Dedifferentiated amniotic fluid mesenchymal stem cell (primary cell): ENCODE data around the gene WDR5B.
"Not testable (repeated sequence)": the region's sequence is repeated elsewhere in the genome, so short reads cannot be mapped to it uniquely, and the experiment has no call there.

Source experiments
- DNase-seq: peaks from one replicate; pipeline ENCODE4 v3.0.0-alpha.2; 2016; ENCODE audit errors: extremely low spot score

Gene WDR5B

DNA sequence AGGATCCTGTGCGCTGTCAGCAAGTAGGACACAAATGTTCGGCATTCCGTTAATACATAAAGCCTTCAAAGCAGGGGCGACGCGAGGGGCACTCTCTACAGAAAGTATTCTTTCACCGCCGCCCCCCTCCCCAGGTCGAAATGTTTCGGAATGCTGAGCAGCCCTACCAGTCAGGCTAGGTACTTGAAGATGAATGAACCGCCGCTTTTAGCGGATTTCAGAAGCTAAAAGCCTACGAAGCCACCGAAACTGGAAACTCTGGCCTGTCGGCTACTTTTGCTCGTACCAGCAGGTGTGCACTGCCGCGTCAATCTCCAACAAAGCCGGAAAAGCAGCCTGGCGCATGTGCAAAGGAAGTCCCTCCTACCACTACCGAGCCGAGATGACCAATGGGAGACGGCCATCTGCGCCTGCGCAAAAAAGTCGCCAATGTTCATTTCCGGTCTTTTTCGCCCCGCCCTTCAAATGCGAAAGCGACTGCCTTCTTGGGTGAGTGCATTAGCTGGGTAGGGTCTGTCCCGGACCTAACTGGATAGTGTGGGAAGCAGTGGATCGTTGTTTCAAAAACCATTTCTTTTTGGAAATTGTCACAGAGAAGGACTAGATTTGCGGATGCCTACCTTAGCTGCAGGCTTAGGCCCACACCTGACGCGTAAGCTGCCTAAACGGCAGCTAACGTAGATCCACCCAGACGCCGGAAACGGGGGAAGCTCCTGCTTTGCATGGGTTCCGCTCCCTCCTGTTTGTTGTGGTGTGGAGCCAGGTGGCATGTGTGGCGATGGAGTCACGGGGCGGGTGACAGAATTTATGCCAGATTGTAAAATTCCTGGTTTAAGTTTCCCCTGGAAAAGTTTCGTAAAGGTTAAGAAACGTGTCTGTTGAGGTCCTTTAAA lies at the start of gene WDR5B:
Gene WDR5B (minus strand): TSS at position 301 of the 893 bp plus-strand sequence. CDS start 534 bp downstream, outside the sequence.
- peak; percentile 98 for DNase-seq

DNA sequence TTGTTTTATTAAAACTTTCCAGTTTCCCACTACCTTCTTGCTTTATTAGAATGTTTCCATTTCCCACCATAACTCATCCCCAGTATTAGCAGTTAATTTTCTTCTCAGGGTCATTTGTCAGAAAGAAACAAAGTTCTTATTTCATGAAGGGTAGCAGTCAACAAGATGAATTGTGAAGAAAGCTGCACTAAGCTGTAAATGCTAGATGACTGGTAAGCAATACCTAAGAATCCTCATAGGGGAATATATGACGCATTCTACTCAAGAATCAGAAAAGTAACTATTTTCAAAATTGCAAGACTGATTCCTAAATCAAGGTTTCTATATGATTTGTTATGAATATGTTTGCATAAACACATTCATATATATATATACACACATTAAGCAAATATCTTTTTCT lies 48.8 kb upstream of the WDR5B start:
- DNase-seq: no peak

DNA sequence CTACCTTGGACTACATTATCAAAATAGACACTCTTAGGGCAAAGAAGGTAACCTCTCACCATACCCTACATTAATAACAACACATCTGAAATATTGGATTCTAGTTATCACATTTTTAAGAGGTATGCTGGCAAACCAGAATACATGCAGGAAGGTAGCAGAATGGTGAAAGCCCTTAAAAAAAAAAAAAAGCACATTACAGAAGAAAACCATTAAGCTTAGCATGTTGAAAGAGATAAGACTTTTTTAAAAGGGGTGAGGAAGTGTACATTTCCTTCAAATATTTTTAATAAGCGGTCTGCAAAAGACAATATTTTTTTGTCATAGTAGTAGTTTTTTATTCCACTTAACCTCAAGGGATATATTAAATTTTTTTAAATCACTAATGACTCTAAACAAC lies 46.5 kb upstream of the WDR5B start:
- DNase-seq: no peak

DNA sequence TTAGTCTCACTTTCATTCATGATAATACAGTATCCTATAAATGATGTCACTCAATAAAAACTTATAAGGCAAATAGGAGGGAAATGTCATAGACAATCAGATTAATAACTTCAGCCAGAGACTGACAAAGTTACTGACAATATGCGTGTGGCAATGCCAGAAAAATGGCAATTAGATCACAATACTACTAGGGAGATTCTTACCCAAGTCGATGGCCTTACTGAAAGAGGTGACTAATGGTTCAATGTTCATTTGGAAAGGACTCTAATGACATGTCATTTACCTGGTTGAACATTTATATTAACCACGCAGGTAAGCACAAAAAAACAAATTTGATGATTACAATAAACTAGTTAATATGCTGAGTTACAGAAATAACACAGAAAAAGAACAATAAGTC lies 45.9 kb upstream of the WDR5B start:
- DNase-seq: no peak

DNA sequence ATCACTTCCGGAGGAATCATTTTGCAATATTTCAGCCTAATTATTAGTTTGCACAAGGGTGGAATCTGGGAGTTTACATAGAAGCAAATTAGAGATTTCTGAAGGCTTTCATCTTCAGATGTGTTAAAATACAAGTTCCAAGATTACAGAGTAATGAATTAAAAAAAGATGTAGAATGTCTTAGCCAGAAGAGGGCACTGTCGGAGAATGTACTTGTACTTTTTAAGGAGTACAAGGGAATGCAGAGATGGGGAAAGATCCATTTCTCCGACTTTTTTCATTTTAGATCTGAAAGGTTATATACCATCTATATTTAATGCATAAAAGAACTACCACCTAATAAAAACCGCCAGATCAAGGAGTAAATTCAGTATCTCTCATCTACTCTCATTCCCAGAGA lies 43.1 kb upstream of the WDR5B start:
- DNase-seq: peak; percentile 51

DNA sequence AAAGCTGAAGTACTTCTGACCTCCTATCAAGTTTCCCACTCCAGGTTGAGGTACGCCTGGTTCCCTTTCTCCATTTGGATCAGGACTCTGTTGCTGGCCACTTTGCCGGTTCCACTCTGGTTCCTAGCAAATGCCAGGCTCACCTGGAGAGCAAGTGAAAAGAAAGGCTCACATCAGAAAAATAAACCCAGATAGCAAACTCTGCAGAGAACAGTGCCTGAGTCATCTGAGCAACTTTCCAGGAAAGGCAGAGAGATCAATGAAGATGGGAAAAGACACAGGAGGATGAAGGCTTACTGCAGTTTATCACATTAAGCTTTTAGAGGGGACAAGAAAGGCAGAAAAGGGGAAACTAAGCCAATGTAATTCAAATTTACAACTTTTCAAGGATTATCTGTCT lies 41.8 kb upstream of the WDR5B start:
- no peak for DNase-seq

DNA sequence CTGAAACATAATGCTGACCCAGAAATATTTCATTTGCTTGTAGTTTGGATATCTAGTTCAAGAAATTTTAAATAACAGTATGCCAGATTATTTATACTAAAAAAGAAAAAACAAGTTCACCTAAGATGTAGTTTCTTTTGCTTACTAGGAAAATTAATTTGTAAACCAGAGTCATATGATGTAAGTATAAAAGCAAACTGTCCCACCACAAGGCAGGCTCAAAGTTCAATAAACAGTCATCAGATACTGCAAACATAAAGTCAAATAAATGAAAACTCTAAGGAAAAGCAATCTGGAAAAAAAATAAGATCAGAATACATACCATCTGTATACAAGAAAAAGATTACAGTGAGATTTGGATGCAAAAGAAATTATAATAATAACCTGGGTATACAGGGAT lies 40.2 kb upstream of the WDR5B start:
- no peak for DNase-seq

DNA sequence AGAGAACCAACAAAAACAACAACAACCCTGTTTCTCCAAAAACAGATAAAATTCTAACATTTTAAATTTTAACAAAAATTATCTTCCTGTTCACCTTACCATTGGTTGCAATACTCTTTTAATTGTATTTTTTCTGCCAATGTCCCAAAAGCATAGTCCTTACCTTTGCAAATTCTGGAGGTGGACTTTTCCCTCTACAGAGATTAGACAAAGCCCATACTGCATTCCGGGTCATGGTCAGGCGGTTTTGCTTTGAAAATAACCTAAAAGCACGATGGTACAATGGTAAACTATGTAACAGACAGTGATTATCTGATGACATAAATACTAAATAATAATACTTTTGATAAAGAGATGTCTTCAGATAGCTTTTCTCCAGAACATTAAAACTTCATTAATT lies 35.5 kb upstream of the WDR5B start:
- DNase-seq: no peak

DNA sequence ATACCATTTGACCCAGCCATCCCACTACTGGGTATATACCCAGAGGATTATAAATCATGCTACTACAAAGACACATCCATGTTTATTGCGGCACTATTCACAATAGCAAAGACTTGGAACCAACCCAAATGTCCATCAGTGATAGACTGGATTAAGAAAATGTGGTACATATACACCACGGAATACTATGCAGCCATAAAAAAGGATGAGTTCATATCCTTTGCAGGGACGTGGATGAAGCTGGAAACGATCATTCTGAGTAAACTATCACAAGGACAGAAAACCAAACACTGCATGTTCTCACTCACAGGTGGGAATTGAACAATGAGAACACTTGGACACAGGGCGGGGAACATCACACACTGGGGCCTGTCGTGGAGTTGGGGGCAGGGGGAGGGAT lies 32.4 kb upstream of the WDR5B start:
- DNase-seq: not testable (repeated sequence)

DNA sequence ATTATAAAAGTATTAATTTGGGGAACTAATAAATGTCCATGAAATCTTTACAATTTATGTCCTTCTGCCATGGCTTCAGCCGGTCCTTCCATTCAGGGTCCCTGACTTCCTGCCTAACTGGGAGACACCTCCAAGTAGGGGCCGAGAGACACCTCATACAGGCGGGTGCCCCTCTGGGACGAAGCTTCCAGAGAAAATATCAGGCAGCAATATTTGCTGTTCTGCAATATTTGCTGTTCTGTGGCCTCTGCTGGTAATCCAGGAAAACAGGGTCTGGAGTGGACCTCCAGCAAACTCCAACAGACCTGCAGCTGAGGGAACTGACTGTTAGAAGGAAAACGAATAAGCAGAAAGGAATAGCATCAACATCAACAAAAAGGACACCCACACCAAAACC lies 28.6 kb upstream of the WDR5B start:
- DNase-seq: not testable (repeated sequence)

DNA sequence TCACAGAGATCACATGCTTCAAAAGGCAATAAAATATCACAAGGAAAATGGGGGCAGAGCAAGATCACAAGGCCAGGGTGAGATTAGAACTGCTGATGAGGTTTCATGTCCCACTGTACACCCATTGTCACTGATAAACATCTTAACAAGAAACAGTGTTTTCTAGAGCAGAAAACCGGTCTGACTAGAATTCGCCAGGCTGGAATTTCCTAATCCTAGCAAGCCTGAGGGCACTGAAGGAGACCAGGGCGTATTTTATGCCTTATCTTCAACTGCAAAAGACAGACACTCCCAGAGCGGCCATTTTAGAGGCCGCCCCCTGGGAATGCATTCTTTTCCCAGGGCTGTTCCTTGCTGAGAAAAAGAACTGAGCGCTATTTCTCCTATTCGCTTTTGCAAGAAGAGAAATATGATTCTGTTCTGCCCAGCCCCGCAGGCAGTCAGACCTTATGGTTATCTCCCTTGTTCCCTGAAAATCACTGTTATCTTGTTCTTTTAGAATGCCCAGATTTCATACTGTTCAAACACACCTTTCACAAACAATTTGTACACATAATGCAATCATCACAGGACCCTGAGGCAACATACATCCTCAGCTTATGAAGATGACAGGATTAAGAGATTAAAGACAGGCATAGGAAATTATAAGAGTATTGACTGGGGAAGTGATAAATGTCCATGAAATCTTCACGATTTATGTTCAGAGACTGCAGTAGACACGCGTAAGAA lies 28.1 kb upstream of the WDR5B start:
- not testable (repeated sequence) for DNase-seq

DNA sequence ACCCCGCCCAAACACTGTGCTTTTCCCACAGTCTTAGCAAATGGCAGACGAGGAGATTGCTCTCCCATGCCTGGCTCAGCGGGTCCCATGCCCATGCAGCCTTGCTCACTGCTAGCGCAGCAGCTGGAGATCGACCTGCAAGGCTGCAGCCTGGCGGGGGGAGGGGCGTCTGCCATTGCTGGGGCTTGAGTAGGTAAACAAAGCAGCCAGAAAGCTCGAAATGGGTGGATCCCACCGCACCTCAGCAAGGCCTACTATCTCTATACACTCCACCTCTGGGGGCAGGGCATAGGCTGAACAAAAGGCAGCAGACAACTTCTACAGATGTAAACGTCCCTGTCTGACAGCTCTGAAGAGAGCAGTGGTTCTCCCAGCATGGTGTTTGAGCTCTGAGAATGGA lies 27.2 kb upstream of the WDR5B start:
- DNase-seq: no peak

DNA sequence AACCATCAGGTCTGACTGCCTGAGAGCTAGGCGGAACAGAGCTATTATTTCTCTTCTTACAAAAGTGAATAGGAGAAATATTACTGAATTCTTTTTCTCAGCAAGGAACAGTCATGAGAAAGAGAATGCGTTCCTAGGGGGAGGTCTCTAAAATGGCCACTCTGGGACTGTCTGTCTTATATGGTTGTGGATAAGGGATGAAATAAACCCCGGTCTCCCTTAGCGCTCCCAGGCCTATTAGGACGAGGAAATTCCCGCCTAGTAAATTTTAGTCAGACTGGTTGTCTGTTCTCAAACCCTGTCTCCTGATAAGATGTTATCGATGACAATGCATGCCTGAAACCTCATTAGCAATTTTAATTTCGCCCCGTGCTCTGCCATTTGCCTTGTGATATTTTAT lies 20.1 kb upstream of the WDR5B start:
- no peak for DNase-seq

DNA sequence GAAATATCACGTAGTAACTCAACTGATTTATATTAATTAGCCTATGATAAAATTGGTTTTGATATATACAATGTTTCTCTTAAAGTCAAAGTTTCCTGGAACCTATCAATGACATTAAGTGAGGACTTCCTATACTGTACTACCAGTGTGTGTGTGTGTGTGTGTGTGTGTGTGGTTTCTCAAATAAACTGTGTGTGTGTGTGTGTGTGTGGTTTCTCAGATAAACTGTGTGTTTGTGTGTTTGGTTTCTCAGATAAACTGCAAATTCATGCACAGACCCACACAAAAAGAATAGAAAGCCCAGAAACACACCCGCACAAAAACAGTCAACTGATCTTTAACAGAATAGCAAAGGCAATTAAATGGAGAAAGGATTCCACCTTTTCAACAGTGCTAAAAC lies 14.5 kb upstream of the WDR5B start:
- no peak for DNase-seq

DNA sequence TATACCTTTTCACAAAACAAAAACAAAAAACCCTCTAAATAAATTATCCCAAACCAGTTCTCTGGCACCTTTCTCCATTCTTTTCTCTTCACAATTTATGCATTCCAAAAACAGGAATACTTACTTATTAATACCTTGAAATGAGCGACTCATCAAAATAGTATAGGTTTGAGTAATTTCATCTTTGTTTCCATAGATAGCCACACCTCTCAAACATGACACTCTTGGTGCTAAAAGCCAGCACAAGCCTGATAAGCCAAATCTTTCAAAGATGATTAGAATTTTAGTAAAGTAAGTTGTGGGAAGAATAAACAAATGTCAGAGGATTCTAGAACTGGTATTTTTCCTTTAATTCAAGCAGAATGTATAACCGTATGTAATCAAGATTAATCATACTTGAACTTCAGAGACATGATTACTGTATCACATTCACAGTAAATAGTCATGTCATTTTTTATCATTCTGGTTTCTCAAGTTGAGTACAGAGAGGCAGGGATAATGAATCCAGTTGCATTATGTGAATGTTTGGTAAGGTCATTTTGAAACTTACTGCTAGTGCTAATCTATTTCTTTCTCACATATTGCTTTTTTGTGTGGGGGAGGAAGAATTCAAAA lies 12.1 kb upstream of the WDR5B start:
- DNase-seq: no peak

DNA sequence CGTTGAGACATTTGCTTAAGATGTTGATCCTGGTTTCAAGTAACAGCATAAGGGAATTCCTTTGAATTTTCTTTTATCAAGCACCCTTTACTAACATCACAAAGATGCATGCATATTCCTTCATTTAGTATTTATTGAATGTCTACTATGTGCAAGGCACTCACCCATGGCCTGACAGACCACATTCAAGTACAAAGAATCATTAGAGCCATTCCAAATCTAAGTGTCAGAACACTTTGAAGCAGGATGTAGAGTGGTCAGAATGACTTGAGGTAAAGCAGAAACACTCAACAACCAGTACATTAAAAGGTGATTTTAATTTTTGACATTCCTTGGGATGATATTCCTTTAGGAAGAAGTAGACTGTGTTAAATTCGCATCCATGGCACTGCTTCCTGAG lies 6.0 kb upstream of the WDR5B start:
- DNase-seq: no peak

DNA sequence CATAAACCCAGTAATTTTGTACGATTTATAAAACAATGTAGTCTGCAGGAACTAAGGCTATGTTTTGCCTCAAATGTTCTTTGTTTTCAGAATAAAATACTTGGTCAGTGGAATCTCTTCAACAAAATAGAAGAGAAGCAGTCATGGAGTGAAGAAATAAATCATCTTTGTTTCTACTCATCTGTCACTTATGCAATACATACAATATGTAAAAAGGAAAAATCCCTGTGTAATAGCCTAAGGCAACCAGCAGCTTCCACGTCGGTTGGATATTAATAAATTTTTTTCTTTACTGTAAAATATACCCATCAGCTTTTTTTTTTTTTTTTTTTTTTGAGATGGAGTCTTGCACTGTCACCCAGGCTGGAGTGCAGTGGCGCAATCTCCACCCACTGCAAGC lies 5.2 kb upstream of the WDR5B start:
- DNase-seq: no peak

DNA sequence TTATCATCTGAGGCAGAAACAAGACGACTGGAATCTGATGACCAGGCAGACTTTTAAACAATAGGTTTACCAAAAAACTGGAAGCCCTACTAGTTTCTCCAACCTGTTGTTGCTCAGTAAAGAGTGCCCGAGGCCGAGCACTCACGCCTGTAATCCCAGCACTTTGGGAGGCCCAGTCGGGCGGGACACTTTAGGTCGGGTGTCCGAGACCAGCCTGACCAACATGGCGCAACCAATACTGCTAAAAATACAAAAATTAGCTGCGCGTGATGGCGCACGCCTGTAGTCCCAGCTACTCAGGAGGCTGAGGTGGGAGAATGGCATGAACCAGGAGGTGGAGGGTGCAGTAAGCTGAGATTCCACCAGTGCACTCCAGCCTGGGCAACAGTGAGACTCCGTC lies 1.1 kb upstream of the WDR5B start:
- no peak for DNase-seq

DNA sequence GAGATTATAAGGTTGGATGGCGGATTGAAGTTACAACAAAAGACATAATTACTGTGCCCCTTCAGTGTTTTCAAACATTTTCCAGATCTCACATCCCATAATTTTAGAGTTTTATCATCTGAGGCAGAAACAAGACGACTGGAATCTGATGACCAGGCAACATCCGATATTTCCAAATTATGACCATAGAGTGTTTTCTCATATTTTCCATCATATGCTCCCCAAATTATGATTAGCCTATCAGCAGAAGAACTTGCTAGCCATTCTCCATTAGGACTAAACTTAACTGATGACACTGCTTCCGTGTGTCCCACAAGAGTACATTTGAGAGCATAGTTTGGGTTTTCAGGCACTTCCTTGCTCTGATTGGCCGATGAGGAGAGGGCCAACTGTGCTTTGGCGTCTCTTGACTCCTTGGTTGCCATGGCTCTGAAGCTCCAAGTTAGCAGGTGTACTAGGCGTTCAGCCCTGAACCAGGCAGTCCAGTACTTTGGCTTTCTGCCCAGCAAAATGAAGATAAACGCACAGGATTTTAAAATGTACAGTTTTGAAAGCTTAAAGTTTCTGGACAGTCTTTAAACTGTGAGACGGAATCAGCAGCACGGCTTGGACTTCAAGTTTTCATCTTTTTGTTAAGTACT lies 638 bp downstream of the WDR5B start:
- DNase-seq: peak; percentile 40

DNA sequence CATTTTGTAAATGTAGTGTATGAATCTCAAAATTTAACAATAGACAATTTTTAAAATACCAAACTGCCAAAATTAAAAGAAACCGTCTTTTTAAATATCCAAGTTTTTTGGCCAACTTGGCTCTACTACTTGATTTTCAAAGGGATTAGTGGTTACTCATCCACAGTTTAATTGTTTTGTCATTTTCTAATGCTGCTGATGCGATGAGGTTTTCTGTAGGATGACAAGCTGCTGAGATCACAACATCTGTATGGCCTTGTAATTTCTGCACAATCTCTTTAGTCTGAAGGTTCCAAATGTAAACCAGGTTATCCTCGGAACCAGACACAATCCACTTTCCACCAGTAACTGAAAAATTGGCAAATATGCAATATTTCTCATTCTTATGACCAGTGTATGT lies 1.5 kb downstream of the WDR5B start:
- DNase-seq: no peak

DNA sequence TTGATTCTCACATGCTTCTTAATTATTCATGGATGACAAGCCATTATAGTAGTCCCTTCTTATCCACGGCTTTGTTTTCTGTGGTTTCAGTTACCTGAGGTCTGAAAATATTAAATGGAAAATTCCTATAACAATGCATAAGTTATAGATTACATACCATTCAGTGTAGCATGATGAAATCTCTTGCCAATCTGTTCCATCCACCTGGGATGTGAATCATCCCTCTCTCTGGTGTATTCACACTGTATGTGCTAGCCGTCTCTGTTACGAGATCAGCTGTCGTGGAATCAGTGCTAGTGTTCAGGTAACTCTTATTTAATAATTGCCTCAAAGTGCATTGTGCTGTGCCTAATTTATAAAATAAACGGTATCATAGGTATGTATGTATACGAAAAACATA lies 5.2 kb downstream of the WDR5B start:
- DNase-seq: no peak

DNA sequence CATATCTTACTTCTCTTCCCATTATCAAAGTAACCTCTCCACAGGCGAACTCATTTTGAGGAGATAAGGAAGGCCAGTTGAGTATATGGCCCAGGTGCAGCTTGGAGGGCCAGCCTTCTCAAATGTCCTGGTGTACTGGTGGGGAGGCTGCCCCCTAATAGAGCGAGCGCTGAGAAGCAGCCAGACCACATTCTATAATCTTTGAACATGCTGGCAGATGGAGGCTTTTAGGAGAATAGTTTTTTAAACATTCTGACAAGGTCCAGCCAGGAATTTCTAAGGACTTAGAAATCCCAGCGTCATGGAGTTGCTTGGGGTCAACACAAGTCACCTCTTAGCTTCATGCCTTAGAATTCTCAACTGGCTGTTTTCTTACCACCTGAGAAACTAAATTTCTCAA lies 5.8 kb downstream of the WDR5B start:
- DNase-seq: no peak
